GM08714 (cell line): ENCODE measurements around the gene GOLGA6A.

ENCODE experiments used
- H3K4me3 ChIP-seq: fragments of 200-500 bp; sonication (Bioruptor generic); 2 replicates; pipeline ENCODE4 v1.5.1; 2014; ENCODE audit warnings: mild to moderate bottlenecking, low read length, inconsistent platforms
- ZNF274 ChIP-seq: IDR thresholded peaks from 2 replicates; pipeline ENCODE4 v1.6.1; 2012; ENCODE audit warnings: mild to moderate bottlenecking, low read depth, low read length

Gene GOLGA6A

DNA sequence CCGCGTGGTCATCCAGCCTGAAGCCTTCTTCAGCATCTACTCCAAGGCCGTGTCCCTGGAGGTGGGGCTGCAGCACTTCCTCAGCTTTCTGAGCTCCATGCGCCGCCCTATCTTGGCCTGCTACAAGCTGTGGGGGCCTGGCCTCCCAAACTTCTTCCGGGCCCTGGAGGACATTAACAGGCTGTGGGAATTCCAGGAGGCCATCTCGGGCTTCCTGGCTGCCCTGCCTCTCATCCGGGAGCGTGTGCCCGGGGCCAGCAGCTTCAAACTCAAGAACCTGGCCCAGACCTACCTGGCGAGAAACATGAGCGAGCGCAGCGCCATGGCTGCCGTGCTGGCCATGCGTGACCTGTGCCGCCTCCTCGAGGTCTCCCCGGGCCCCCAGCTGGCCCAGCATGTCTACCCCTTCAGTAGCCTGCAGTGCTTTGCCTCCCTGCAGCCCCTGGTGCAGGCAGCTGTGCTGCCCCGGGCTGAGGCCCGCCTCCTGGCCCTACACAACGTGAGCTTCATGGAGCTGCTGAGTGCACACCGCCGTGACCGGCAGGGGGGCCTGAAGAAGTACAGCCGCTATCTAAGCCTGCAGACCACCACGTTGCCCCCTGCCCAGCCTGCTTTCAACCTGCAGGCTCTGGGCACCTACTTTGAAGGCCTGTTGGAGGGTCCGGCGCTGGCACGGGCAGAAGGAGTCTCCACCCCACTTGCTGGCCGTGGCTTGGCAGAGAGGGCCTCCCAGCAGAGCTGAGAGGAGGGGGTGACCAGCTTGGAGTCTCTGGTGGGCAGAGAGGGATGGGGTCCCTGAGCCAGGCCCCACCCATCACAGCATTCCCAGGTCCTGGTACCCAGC lies 37.9 kb downstream of the GOLGA6A start:
- H3K4me3 ChIP-seq, result no peak overlapping the region
- no peak for TF ChIP-seq ZNF274

DNA sequence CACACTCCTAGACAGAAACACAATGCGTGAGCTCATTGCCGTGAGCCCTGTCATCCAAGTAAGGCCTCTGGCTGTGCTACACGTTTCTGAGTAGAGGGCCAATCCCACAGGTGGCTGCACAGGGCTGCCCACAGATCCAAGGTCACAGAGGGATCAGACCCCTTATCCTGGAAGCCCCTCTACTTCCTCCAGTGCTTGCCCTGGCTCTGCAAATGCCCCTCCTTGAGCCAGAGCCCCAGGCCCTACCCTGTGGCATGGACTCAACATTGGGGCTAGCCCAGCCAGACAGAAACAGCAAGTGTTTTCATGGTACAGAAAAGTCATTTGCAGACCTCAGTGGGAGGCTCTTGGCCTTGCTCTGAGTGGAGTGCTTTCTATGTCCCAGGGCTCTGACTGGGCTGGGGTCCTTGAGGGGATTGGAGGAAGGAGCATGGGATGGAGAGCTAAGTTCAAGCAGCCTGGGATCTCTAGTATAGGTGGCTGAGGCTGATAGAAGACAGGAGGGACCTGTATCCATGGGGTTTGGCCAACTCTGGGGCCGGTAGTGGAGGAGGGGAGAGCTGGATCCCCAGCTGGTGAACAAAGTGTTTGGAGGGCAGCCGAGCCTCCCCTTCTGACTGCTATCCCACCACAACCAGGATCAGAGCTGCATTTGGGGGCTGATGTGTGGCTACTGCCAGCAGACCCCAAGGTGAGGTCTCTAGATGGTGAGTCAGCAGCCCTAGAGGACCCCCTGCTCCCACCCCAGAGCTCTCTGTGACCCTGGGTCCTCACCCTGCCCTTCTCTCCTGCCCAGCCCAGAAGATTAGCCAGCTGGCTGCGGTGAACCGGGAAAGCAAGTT lies 38.7 kb downstream of the GOLGA6A start:
- no peak for TF ChIP-seq ZNF274
- no peak overlapping the region for H3K4me3 ChIP-seq

DNA sequence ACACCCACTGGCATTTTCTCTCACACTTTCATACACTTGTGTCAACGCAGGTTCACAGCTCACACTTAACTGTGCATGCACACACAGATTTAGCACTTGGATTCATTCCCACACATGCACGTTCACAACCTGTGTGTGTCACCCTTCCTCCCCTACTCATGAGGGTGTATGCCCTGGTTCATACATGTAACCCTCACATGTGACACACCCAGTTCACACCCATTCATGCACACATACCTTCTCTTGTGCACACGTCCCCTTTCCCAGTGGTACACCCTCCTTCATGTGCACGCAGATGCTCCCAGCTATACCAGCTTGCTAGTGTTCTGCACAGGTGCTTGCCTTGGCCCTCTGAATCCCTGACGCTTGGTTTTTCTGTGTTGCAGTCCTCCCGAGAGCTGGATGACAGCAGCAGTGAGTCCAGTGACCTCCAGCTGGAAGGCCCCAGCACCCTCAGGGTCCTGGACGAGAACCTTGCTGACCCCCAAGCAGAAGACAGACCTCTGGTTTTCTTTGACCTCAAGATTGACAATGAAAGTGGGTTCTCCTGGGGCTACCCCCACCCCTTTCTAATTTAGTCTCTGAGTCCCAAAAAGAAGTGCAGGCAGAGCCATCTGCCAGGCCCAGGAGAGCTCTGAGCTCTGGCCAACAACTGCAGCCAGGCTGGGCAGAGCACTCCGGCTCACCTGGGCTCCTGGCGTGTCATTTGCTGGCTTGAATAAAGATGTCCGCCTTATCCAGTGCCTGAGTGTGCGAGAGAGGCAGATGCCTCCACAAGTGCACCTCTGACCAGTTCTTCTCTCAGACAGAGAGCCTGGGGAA lies 39.5 kb downstream of the GOLGA6A start:
- no peak for TF ChIP-seq ZNF274
- H3K4me3 ChIP-seq, result no peak overlapping the region

DNA sequence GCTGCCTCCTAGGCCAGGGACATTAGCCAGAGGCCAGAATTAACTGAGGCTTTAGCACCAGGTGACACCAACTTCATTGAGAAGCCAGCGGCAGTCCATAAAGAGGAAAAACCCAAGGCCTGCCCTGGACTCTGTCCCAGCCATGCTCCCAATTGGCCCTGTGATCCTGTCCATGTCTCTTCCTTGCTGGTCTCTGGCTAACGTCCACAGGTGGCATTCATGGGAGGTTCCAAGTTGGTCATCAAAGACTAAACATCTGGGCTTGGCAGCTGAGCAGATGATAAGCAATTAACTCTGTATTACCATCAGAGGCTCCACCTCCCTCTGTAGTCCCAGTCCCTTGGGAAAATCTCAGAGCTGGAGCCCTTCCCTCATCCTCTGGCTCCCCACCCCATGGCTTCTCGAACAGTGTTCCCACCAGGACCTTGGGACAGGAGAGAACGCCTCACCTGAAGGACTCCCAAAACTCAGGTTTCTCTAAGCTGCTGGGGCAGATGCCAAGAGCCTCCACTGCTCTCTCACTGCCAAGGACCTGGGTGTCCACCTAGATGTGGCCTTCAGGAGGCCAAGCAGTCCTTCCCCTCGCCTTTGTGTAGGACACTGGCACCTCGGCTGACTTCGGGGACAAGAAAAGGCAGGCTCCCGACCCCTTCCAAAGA lies 40.4 kb downstream of the GOLGA6A start:
- no peak overlapping the region for H3K4me3 ChIP-seq
- no peak for TF ChIP-seq ZNF274

DNA sequence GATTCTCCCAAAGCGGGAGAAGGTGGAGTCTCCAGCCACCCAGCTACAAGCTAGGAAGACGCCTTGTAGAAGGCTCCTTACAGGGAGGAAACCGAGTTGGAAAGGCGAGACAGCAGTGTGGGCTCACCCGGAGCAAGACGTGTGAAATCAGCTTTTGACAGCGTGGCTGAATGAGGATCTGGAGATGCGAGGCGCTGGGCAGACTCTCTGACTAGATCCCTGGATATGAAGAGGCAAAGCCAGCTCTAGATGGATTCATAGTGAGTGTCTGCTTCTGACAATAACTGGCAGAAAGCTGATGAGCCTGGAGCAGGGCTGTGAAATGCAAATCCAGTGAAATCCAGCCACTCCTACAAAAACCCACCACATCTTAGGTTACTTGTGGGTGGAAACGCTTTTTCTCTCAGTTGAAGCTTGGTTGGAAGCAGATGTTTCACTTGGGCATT lies 41.0 kb downstream of the GOLGA6A start:
- H3K4me3 ChIP-seq, result no peak overlapping the region
- TF ChIP-seq ZNF274, result no peak

DNA sequence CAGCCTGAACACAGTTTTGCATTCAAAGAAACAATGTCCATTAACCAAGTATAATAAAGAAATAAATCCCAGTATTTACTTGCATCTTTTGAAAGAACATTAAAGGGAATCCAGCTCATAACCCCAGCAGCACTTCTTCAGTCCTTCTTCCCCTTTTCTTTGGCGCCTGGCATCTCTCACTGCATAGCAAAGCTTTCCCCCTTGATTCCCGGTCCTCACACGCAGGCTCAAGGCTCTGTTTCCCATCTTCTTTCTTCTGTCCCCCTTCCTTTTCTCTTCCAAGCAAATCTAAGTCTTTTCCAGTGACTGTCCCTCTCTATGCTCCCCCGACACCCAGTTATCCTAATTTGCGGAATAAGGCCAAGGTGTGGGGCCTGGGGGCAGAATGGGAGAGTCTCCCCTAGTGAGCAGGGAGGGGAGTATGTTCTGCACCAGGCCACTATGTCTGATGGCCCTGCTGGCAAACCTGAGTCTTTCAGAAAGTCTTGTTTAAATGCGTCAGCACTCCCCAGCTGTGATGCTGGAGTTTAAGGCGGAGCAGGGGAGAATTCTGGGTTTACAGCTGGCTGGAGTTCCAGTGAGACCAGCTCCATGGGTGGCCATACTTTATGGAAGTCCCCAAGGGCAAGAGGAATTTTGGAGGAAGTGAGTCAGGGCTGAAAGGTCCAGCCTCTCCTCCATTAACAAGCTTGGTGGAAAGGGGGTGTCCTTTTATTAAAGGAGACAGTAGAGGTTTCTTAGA lies 42.1 kb downstream of the GOLGA6A start:
- H3K4me3 ChIP-seq, result no peak overlapping the region
- no peak for TF ChIP-seq ZNF274

DNA sequence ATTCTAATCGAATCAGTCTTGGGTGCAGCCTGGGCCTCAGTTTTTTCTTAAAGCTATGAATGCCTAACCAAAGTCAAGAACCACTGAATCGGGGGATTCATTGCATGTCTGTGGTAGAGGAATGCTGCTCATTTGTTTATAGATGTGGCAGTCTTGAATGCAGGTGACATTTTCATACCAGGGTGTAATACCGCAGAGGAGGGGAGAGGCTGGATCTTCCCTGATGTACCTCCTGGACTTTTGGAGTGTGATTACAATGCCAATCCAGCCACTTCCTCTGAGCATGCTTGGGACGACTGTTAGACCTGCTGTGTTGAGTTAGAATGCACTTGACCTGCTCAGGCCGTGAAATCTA lies 42.7 kb downstream of the GOLGA6A start:
- TF ChIP-seq ZNF274, result no peak

DNA sequence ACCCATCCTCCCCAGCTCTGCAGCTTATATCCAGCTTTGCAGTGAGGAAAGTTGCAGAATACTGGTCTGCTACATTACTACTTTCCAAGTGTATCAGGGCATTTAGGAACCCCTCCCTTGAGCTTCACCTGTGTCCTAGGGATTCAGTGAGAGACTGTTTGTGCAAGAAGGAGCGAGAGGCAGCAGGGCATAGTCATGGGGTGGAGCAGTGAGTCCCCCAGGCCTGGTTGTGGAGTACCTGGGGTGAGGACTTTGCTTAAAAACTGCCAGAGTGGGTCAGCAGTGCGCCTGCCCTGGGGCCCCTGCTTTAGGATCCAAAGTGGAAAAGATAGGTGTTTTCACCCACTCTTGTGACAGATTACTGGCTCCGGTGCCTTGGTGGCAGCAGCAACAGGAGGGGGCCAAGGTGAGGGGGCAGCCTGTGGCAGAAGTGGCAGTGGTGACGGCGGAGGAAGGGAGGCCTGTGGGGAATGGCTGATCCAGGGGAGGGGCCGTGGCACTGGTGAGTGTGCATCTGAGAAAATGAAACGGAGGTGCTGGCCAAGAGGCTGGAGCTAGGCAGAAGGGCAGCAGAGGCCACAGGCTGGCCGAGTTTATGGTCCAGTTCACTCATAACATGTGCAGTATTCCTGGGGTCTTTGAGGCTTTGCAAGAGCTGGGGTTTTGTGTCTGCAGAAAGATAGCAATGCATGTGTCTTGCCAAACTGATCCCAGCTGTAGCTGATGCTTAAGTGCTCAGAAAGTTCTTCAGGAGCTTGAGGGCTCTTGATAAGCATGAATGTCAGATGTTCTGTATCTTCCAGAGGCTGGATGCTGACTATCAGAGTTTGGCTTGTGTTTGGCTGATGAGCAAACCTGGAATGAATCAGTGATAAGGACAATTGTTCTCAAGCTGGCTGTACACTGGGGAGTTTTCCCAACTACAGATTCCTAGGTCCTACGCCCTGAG lies 43.4 kb downstream of the GOLGA6A start:
- no peak for TF ChIP-seq ZNF274
- no peak overlapping the region for H3K4me3 ChIP-seq

More for the DNA sequence above, 42.7 kb downstream of the GOLGA6A start:
- no peak overlapping the region for H3K4me3 ChIP-seq

DNA sequence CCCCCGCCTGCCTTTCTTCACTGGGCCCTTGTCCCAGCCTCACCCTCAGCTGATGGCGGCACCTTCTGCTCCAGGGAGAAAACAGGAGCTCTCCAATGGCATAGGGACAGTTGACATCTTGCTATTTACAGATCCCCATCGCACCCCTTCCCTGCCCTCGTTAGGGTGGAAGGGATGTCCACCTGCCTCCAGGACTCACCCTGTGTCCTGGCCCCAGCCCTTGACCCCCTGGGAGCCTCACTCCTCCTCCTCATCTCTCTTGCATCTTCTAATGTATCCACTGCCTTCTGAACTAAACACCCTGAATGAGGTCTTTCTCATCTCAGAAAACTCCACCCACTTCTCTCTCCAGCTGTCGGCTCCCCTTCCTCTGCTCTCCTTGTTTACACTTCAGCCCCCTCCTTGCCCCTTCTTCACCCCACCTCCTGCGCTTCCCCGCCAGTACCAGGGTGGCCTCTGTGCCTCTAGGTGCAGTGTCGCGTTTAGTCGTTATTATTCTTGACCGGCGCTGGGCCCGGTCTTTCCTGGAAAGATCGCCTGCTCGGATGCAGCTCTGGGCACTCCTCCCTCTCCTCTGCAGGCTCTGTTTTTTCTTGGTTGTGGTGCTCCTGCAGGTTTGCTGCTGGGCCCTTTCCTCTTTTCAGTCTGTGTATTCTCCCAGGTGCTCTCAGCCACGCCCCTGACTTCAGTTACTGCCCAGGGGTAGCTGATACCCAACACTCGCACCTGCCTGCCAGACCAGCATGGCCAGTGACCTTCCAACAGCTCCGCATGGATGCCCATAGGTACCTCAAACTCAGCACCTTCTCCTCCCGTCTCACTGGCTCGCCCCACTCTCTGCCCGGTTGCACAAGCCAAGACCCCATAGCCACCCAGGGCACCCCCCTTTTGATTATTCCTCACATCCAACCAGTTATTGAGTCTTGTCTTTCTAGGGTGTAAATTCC lies 44.9 kb downstream of the GOLGA6A start:
- no peak for TF ChIP-seq ZNF274

DNA sequence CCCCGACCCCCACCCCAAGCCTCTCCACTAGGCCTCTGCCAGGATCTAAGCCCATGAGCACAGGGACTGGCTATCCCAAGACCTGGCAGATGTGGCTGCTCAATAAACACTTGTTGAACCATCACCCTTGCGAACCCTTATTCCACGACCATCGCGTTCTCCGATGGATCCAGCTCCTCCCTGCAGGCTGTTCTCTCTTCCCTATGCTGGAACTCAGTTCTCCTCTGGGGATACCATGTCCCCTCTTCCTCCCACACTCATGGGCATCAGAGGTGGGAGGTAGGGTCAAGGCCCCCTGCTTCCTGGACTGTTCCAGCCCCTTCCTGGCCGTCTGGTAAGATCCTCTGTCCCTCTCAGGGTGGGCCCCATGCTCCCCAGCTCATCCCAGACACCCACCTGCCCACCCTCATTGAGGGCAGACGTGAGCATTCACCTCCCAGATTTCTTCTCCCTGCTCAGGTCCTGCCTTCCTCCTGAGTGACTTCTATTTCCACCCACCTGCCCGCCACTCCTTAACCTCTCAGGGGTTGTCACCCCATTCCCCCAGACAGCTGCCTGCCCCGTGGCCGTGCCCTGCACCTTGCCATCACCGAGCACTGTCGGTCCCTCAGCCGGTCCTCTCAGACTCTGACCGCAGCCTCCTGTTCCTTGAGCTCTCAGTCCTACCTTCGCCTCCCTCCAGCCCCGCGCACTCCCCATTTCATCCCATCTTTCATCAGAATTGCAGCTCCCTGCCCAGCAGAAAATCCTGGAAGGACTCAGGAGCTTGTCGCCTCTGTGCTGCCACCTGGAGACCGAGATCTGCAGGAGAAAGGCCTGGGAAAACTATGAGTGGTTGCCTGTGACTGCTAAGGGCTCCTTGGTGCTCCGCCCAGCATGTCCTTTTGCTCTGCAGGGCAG lies 45.8 kb downstream of the GOLGA6A start:
- no peak for TF ChIP-seq ZNF274
- no peak overlapping the region for H3K4me3 ChIP-seq

More for the DNA sequence above, 44.9 kb downstream of the GOLGA6A start:
- H3K4me3 ChIP-seq, result no peak overlapping the region
